CD4-positive, CD25-positive, alpha-beta regulatory T cell (primary cell): ENCODE results near the gene RELT. TPM values are rescaled to one million over a fixed set of nuclear protein-coding genes. Genes with fewer than 3 reads are reported as not detected.

Source experiments
- ATAC-seq, 2 donors: fragments of 150-1000 bp; cut with Tn5 transposase; one replicate each; pipeline ENCODE4 v1.10.0; 2021; ENCODE audit warnings: low read depth in 2 of 2, moderate number of reproducible peaks in 2 of 2, moderate library complexity in 1 of 2
- DNase-seq, 3 donors: peaks; one replicate each; pipeline versions ENCODE4 v3.0.0 to v3.0.0-alpha.2; 2012 to 2022; ENCODE audit warnings: mixed read lengths in 1 of 3
- H3K27ac ChIP-seq: one replicate; pipeline ENCODE4 v1.7.0; 2013; ENCODE audit warnings: mild to moderate bottlenecking, low read length; ENCODE audit not compliant: insufficient read depth, poor library complexity, severe bottlenecking
- H3K27me3 ChIP-seq: one replicate; pipeline ENCODE4 v1.7.0; 2013; ENCODE audit warnings: low read length; ENCODE audit not compliant: control insufficient read depth, insufficient read depth
- H3K36me3 ChIP-seq: one replicate; pipeline ENCODE4 v1.7.0; 2013; ENCODE audit warnings: mild to moderate bottlenecking, low read length, moderate library complexity; ENCODE audit not compliant: control insufficient read depth, insufficient read depth
- H3K4me1 ChIP-seq: 2 replicates; pipeline ENCODE4 v1.7.0; 2013; ENCODE audit warnings: mild to moderate bottlenecking, low read length; ENCODE audit not compliant: insufficient read depth, control insufficient read depth, poor library complexity, severe bottlenecking
- H3K4me3 ChIP-seq: one replicate; pipeline ENCODE4 v1.7.0; 2013; ENCODE audit warnings: low read depth, mild to moderate bottlenecking, low read length, moderate library complexity
- H3K9me3 ChIP-seq, 2 experiments: 1 replicate in 1 of 2; 2 replicates in 1 of 2; pipeline ENCODE4 v1.7.0; 2013; ENCODE audit warnings: low read length in 2 of 2, mild to moderate bottlenecking in 1 of 2, moderate library complexity in 1 of 2; ENCODE audit not compliant: control insufficient read depth in 2 of 2
- H3K27ac Mint-ChIP-seq, 3 donors: one replicate each; pipeline ENCODE4 v1.8.0; 2020 to 2022; ENCODE audit warnings: mild to moderate bottlenecking in 3 of 3, mixed read lengths in 3 of 3, moderate library complexity in 2 of 3
- H3K27me3 Mint-ChIP-seq: one replicate; pipeline ENCODE4 v1.8.0; 2022; ENCODE audit warnings: mild to moderate bottlenecking, mixed read lengths
- H3K36me3 Mint-ChIP-seq: one replicate; pipeline ENCODE4 v1.8.0; 2020; ENCODE audit warnings: mixed read lengths
- H3K4me1 Mint-ChIP-seq, 4 donors: one replicate each; pipeline ENCODE4 v1.8.0; 2020 to 2022; ENCODE audit warnings: mixed read lengths in 4 of 4, mild to moderate bottlenecking in 1 of 4
- H3K4me3 Mint-ChIP-seq, 4 donors: one replicate each; pipeline ENCODE4 v1.8.0; 2020 to 2022; ENCODE audit warnings: mild to moderate bottlenecking in 4 of 4, mixed read lengths in 4 of 4, moderate library complexity in 3 of 4
- H3K9me3 Mint-ChIP-seq, 7 donors: one replicate each; pipeline ENCODE4 v1.8.0; 2020 to 2022; ENCODE audit warnings: mixed read lengths in 7 of 7, mild to moderate bottlenecking in 3 of 7, moderate library complexity in 2 of 7
- polyA plus RNA-seq, 4 donors: library from polyadenylated mRNA; unstranded; fragments of 300-500 nt; fragmentation: Illumina TruSeq; gene quantifications; one replicate each; pipeline ENCODE4 v1.2.3, GENCODE V29; 2021
- total RNA-seq: library from RNA; stranded (reverse); gene quantifications from one replicate; pipeline ENCODE4 v1.2.3, GENCODE V29; 2022

Gene RELT
- total and polyA plus RNA-seq, 5 donors from 2014 or later = 2.0 to 117 (median 3.3) TPM

- H3K27me3 Mint-ChIP-seq = no peaks in the 10 kb centered on the region
- no peaks in the 10 kb centered on the region for H3K9me3 Mint-ChIP-seq
- H3K36me3 ChIP-seq = peaks cover 6% of the 10 kb centered on the region
- no peak overlapping the region for H3K27ac ChIP-seq
- no peak overlapping the region for H3K4me3 Mint-ChIP-seq
- H3K4me1 Mint-ChIP-seq = peaks cover 0 to 26% (median 11%) of the 10 kb centered on the region in 4 donors
- H3K27me3 ChIP-seq = no peaks in the 10 kb centered on the region
- H3K9me3 ChIP-seq = no peaks in the 10 kb centered on the region
- no peak for DNase-seq
- no peak overlapping the region for H3K4me3 ChIP-seq
- no peaks in the 10 kb centered on the region for H3K4me1 ChIP-seq
- ATAC-seq = no peak
- H3K27ac Mint-ChIP-seq = no peak overlapping the region
- H3K36me3 Mint-ChIP-seq = no peaks in the 10 kb centered on the region
Measured at GRCh38 chr11:73391665-73392064, 15.5 kb downstream of the RELT start.

GRCh38 chr11:73392108-73393010 is 16.2 kb downstream of the RELT start:
- Mint-ChIP-seq H3K27ac (no peak overlapping the region), H3K4me1 (peaks cover 0 to 19% (median 7%) of the 10 kb centered on the region in 4 donors), H3K27me3 (no peaks in the 10 kb centered on the region), H3K9me3 (no peaks in the 10 kb centered on the region), H3K36me3 (no peaks in the 10 kb centered on the region), H3K4me3 (no peak overlapping the region)
- H3K36me3 ChIP-seq = peaks cover 6% of the 10 kb centered on the region
- H3K27ac ChIP-seq = no peak overlapping the region
- DNase-seq (no peak), ATAC-seq (no peak)
- H3K27me3 ChIP-seq = no peaks in the 10 kb centered on the region
- no peaks in the 10 kb centered on the region for H3K9me3 ChIP-seq
- H3K4me1 ChIP-seq = no peaks in the 10 kb centered on the region
- H3K4me3 ChIP-seq = no peak overlapping the region

- H3K36me3 Mint-ChIP-seq = no peaks in the 10 kb centered on the region
- H3K9me3 Mint-ChIP-seq = no peaks in the 10 kb centered on the region
- no peak overlapping the region for H3K4me3 Mint-ChIP-seq
- peak overlapping the region; percentile 41 to 67 (median 48) for H3K27ac Mint-ChIP-seq
- ATAC-seq (no peak), DNase-seq (no peak)
- Histone ChIP-seq H3K4me3 (no peak overlapping the region), H3K27ac (no peak overlapping the region), H3K27me3 (no peaks in the 10 kb centered on the region), H3K4me1 (no peaks in the 10 kb centered on the region), H3K36me3 (peaks cover 6% of the 10 kb centered on the region), H3K9me3 (no peaks in the 10 kb centered on the region)
- no peaks in the 10 kb centered on the region for H3K27me3 Mint-ChIP-seq
- H3K4me1 Mint-ChIP-seq = peaks cover 0 to 16% (median 8%) of the 10 kb centered on the region in 4 donors
Measured at GRCh38 chr11:73393011-73393380, 16.8 kb downstream of the RELT start.

DNA sequence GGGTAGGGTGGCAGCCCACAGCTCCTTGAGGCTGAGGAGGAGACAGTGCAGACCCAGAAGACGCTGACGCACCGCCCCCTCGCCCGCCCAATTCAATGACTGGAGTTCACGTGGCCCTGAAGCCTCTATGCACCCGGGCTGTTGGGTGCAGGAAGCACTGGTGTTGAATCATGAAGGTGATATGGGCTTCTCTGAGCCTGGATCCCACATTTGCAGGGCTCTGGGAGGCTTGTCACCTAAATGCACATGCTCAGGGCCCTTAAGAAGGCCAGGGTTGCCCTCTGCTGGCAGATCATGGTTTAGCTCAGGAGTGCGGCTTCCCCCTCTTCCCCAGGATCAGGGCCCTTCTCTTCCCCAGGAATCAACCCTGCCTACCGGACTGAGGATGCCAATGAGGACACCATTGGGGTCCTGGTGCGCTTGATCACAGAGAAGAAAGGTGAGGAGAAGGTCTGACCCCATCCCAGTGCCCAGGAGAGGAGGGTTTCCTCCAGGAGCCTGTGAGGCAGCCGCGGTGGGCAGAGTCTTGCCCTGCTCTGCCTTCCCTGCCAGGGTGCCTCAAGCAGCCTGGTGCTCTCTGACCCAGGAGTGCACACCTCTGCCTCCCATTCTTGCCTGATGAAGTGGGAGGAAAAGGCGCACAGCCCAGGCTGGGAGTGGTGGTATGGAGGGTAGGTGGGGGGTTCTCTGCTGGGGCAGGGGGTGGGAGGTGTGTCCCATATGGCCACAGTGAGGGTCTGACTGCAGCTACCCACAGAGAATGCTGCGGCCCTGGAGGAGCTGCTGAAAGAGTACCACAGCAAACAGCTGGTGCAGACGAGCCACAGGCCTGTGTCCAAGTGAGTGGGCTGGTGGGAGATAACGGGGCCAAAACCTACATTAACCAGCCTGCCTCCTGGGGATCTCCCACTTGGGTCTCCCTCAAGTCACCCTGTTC is 17.5 kb downstream of the RELT start:
- Histone ChIP-seq H3K9me3 (no peaks in the 10 kb centered on the region), H3K36me3 (peaks cover 6% of the 10 kb centered on the region), H3K4me3 (no peak overlapping the region), H3K4me1 (no peaks in the 10 kb centered on the region), H3K27ac (no peak overlapping the region), H3K27me3 (no peaks in the 10 kb centered on the region)
- no peaks in the 10 kb centered on the region for H3K36me3 Mint-ChIP-seq
- H3K4me3 Mint-ChIP-seq = no peak overlapping the region
- peak; percentile 48 to 73 (median 64) for DNase-seq
- H3K27me3 Mint-ChIP-seq = no peaks in the 10 kb centered on the region
- H3K27ac Mint-ChIP-seq = peak overlapping the region in 2 of 3 donors; percentile 41 to 67
- ATAC-seq = peak; percentile 56 to 66
- H3K9me3 Mint-ChIP-seq = no peaks in the 10 kb centered on the region
- H3K4me1 Mint-ChIP-seq = peaks cover 0 to 13% (median 6%) of the 10 kb centered on the region in 4 donors

- H3K27ac Mint-ChIP-seq = peak overlapping the region in 1 of 3 donors; percentile 89
- H3K27me3 ChIP-seq = no peaks in the 10 kb centered on the region
- peaks cover 0 to 11% (median 4%) of the 10 kb centered on the region in 4 donors for H3K4me1 Mint-ChIP-seq
- ATAC-seq (no peak), DNase-seq (no peak)
- no peak overlapping the region for H3K27ac ChIP-seq
- no peaks in the 10 kb centered on the region for H3K9me3 Mint-ChIP-seq
- H3K36me3 ChIP-seq = peaks cover 2% of the 10 kb centered on the region
- no peak overlapping the region for H3K4me3 Mint-ChIP-seq
- no peaks in the 10 kb centered on the region for H3K36me3 Mint-ChIP-seq
- H3K4me3 ChIP-seq = no peak overlapping the region
- H3K9me3 ChIP-seq = no peaks in the 10 kb centered on the region
- H3K27me3 Mint-ChIP-seq = no peaks in the 10 kb centered on the region
- no peaks in the 10 kb centered on the region for H3K4me1 ChIP-seq
Measured at GRCh38 chr11:73394416-73395296, 18.5 kb downstream of the RELT start.

- no peaks in the 10 kb centered on the region for H3K9me3 ChIP-seq
- Mint-ChIP-seq H3K27ac (peak overlapping the region in 1 of 3 donors; percentile 89), H3K36me3 (no peaks in the 10 kb centered on the region), H3K4me1 (peaks cover 0 to 9% (median 2%) of the 10 kb centered on the region in 4 donors), H3K4me3 (peak overlapping the region in 1 of 4 donors; percentile 15), H3K27me3 (no peaks in the 10 kb centered on the region), H3K9me3 (no peaks in the 10 kb centered on the region)
- no peaks in the 10 kb centered on the region for H3K27me3 ChIP-seq
- H3K4me1 ChIP-seq = no peaks in the 10 kb centered on the region
- DNase-seq (no peak), ATAC-seq (no peak)
- H3K36me3 ChIP-seq = peaks cover 2% of the 10 kb centered on the region
- no peak overlapping the region for H3K4me3 ChIP-seq
- no peak overlapping the region for H3K27ac ChIP-seq
Measured at GRCh38 chr11:73395297-73396208, 19.4 kb downstream of the RELT start.
